HepG2 (cell line): ENCODE results near the gene MDH1. TPM values are rescaled to one million over a fixed set of nuclear protein-coding genes. Genes with fewer than 3 reads are reported as not detected.

Source experiments
- ATAC-seq: fragments of 200-7000 bp; cut with Tn5 transposase; 3 replicates; pipeline ENCODE4 v1.9.1; 2020; ENCODE audit warnings: mild to moderate bottlenecking, moderate library complexity
- BruUV-seq: library from RNA; stranded (reverse); fragments of 400-500 nt; replicated peaks from 2 replicates; lab custom pipeline; 2021; lab: Mats Ljungman, UMichigan
- CTCF ChIA-PET: fragments of 300-600 bp; formaldehyde crosslinking; extraction: SDS; loops from one replicate; lab custom pipeline; 2021; ENCODE audit warnings: low total read pairs, inconsistent platforms, low intra/inter-chr PET ratio; lab: Yijun Ruan, JAX
- POLR2A ChIA-PET: fragments of 350-600 bp; sonication (Branson Sonifier 250); formaldehyde crosslinking; loops from one replicate; lab custom pipeline; 2020; ENCODE audit warnings: antibody characterized with exemption, inconsistent platforms; lab: Yijun Ruan, JAX
- DNase-seq: peaks from one replicate; pipeline ENCODE4 v3.0.0-alpha.2; 2015; ENCODE audit warnings: low spot score
- FAIRE-seq: peaks from 3 replicates; lab custom pipeline; 2011; peaks lifted over from hg19 to GRCh38; lab: Jason Lieb, UNC
- H2AFZ ChIP-seq: one replicate; pipeline ENCODE4 v1.6.1; 2011; ENCODE audit warnings: low read length, inconsistent platforms
- H3K27ac ChIP-seq: fragments of 300-600 bp; 3 replicates; pipeline ENCODE4 v1.8.0; 2011; ENCODE audit warnings: mixed run types, mild to moderate bottlenecking, mixed read lengths, low read length, inconsistent platforms; ENCODE audit not compliant: insufficient read depth; ENCODE audit errors: extremely low read length
- H3K27me3 ChIP-seq, 2 experiments: fragments of 200-600 bp in 1 of 2; 2 replicates in 1 of 2; 3 replicates in 1 of 2; pipeline versions ENCODE4 v1.6.0 to v1.8.0; 2011; ENCODE audit warnings: low read length in 2 of 2, mild to moderate bottlenecking in 2 of 2, moderate library complexity in 2 of 2, inconsistent platforms in 1 of 2; ENCODE audit not compliant: insufficient read depth in 2 of 2, control insufficient read depth in 1 of 2
- H3K36me3 ChIP-seq, 2 experiments: fragments of 200-600 bp in 1 of 2; replicated peaks in 1 of 2; 2 replicates in 1 of 2; 3 replicates in 1 of 2; pipeline versions ENCODE4 v1.5.1 to v1.8.0; 2011; ENCODE audit warnings: low read length in 2 of 2, inconsistent platforms in 1 of 2; ENCODE audit not compliant: insufficient read depth in 2 of 2, control insufficient read depth in 1 of 2
- H3K4me1 ChIP-seq: 2 replicates; pipeline ENCODE4 v1.5.1; 2012; ENCODE audit warnings: low read length, inconsistent platforms; ENCODE audit not compliant: insufficient read depth
- H3K4me2 ChIP-seq: 2 replicates; pipeline ENCODE4 v1.6.0; 2011; ENCODE audit warnings: low read depth, low read length, inconsistent platforms
- H3K4me3 ChIP-seq, 3 experiments: fragments of 200-600 bp in 1 of 3; sonication (generic), shearing (Covaris generic) in 1 of 3; replicated peaks in 1 of 3; 2 replicates each; pipeline ENCODE4 v1.5.1; 2011 to 2016; ENCODE audit warnings: low read length in 3 of 3, inconsistent platforms in 2 of 3, low read depth in 2 of 3, mild to moderate bottlenecking in 2 of 3, control low read depth in 1 of 3, mixed read lengths in 1 of 3; ENCODE audit not compliant: insufficient read depth in 1 of 3
- H3K79me2 ChIP-seq: one replicate; pipeline ENCODE4 v1.6.1; 2011; ENCODE audit warnings: low read length, inconsistent platforms; ENCODE audit not compliant: insufficient read depth
- H3K9ac ChIP-seq: 2 replicates; pipeline ENCODE4 v1.6.0; 2011; ENCODE audit warnings: mild to moderate bottlenecking, low read depth, low read length, inconsistent platforms; ENCODE audit not compliant: insufficient read depth
- H3K9me3 ChIP-seq: 2 replicates; pipeline ENCODE4 v1.5.1; 2012; ENCODE audit warnings: mild to moderate bottlenecking, low read length
- H4K20me1 ChIP-seq: 2 replicates; pipeline ENCODE4 v1.6.0; 2011; ENCODE audit warnings: inconsistent platforms, mild to moderate bottlenecking, low read length, moderate library complexity; ENCODE audit not compliant: insufficient read depth
- ATF7-NPFF ChIP-seq: sonication (generic); formaldehyde crosslinking; IDR thresholded peaks from 2 replicates; pipeline ENCODE4 v1.8.1; 2023; ENCODE audit warnings: mild to moderate bottlenecking, low read depth, missing genetic modification reagents, moderate library complexity
- MYPOP ChIP-seq: sonication (generic); formaldehyde crosslinking; IDR thresholded peaks from 2 replicates; pipeline ENCODE4 v1.8.1; 2023; ENCODE audit warnings: mild to moderate bottlenecking, moderate library complexity, missing genetic modification reagents
- ONECUT2 ChIP-seq: sonication (generic); formaldehyde crosslinking; IDR thresholded peaks from 2 replicates; pipeline ENCODE4 v1.4.0; 2020; ENCODE audit warnings: missing genetic modification reagents
- SAP130 ChIP-seq: IDR thresholded peaks from 2 replicates; pipeline ENCODE4 v1.6.1; 2016; ENCODE audit warnings: low read depth
- ZFP62 ChIP-seq: sonication (generic); formaldehyde crosslinking; IDR thresholded peaks from 2 replicates; pipeline ENCODE4 v1.4.0; 2020; ENCODE audit warnings: missing genetic modification reagents
- ZNF33A ChIP-seq: sonication (generic); formaldehyde crosslinking; IDR thresholded peaks from 2 replicates; pipeline ENCODE4 v1.5.1; 2020; ENCODE audit warnings: missing genetic modification reagents, mild to moderate bottlenecking, moderate library complexity, borderline replicate concordance
- ZNF577 ChIP-seq: sonication (generic); formaldehyde crosslinking; IDR thresholded peaks from 2 replicates; pipeline ENCODE4 v1.4.0; 2020; ENCODE audit warnings: mild to moderate bottlenecking, low read depth, missing genetic modification reagents, borderline replicate concordance
- ZNF646 ChIP-seq: sonication (generic); formaldehyde crosslinking; IDR thresholded peaks from 2 replicates; pipeline ENCODE4 v1.9.0; 2021; ENCODE audit warnings: mild to moderate bottlenecking, missing genetic modification reagents
- WGBS: methylation state at CpG from one replicate; pipeline ENCODE4 v1.1.6; 2017; ENCODE audit warnings: low lambda C conversion rate; 5-methylcytosine and 5-hydroxymethylcytosine counted together
- in situ Hi-C: cut with HindIII; loops from 2 replicates; pipeline ENCODE4 v1.10.0; 2017; ENCODE audit warnings: low pct_unique_long_range_greater_than_20kb; ENCODE audit not compliant: extremely low pct_ligation_motif_present
- intact Hi-C: fragments of 100-400 bp; cut with micrococcal nuclease; formaldehyde crosslinking; loops from one replicate; pipeline ENCODE4 v1.10.0; 2022; ENCODE audit not compliant: unreplicated experiment
- polyA plus RNA-seq, 8 experiments: library from polyadenylated mRNA; depleted of rRNA in 3 of 8; stranded (reverse) in 7 of 8; unstranded in 1 of 8; fragments of >200 nt; fragmentation: Illumina TruSeq in 4 of 8; extraction: Trizol in 4 of 8; gene quantifications; 2 replicates each; pipeline versions ENCODE4 v1.2.1 to v1.2.3, GENCODE V29; 2011 to 2016; ENCODE audit warnings: low read depth in 4 of 8, missing spikeins in 1 of 8, mixed read lengths in 1 of 8; ENCODE audit not compliant: insufficient read depth in 1 of 8
- total RNA-seq, 5 experiments: library from RNA; depleted of rRNA; stranded (reverse); fragments of >200 nt; fragmentation: Illumina TruSeq; extraction: Trizol; gene quantifications; 2 replicates each; pipeline ENCODE4 v1.2.3, GENCODE V29; 2016; ENCODE audit warnings: low read depth in 1 of 5

The MDH1 gene
- total and polyA plus RNA-seq, 2 of the 13 experiments (the other 11 are each of a cell fraction or from before 2014, with no cell fraction given) = 293 to 415 TPM

GRCh38 chr2:63555299-63555698 is 33.5 kb upstream of the MDH1 start:
- Histone ChIP-seq H3K79me2 (no peaks in the 10 kb centered on the region), H3K27me3 (no peaks in the 10 kb centered on the region; a peak in 1 of 5 replicates), H3K9me3 (no peaks in the 10 kb centered on the region), H2AFZ (no peak overlapping the region), H3K4me1 (no peaks in the 10 kb centered on the region), H3K9ac (no peak overlapping the region), H4K20me1 (no peaks in the 10 kb centered on the region), H3K4me2 (no peak overlapping the region), H3K4me3 (no peak overlapping the region), H3K27ac (no peak overlapping the region), H3K36me3 (no peaks in the 10 kb centered on the region)
- 91% methylated on average over 7 of the region's 7 CpGs for whole genome bisulfite sequencing
- intact Hi-C loops (no loop called here), in situ Hi-C loops (no loop called here)
- CTCF ChIA-PET = no interaction called here
- FAIRE-seq = no peak
- POLR2A ChIA-PET = no interaction called here
- no peak for DNase-seq
- TF ChIP-seq ZNF577 (CRISPR knock-in tag) = no peak
- TF ChIP-seq MYPOP (CRISPR knock-in tag) = no peak
- no peak for TF ChIP-seq SAP130 (CRISPR knock-in tag)
- no peak for TF ChIP-seq ZFP62 (CRISPR knock-in tag)
- TF ChIP-seq ONECUT2 (CRISPR knock-in tag) = no peak
- TF ChIP-seq ATF7-NPFF = no peak
- TF ChIP-seq ZNF646 (CRISPR knock-in tag) = no peak
- TF ChIP-seq ZNF33A (CRISPR knock-in tag) = no peak
- no TSS peak for BruUV-seq
- no peak for ATAC-seq
